GM18909 (cell line): Measurements from ENCODE around the gene ZFYVE9.

Experiments
- ATAC-seq: cut with Tn5 transposase; IDR thresholded peaks from one replicate; pipeline ENCODE4 v1.9.1; 2021; ENCODE audit warnings: mild to moderate bottlenecking; ENCODE audit not compliant: unreplicated experiment, poor library complexity

ZFYVE9 gene

DNA sequence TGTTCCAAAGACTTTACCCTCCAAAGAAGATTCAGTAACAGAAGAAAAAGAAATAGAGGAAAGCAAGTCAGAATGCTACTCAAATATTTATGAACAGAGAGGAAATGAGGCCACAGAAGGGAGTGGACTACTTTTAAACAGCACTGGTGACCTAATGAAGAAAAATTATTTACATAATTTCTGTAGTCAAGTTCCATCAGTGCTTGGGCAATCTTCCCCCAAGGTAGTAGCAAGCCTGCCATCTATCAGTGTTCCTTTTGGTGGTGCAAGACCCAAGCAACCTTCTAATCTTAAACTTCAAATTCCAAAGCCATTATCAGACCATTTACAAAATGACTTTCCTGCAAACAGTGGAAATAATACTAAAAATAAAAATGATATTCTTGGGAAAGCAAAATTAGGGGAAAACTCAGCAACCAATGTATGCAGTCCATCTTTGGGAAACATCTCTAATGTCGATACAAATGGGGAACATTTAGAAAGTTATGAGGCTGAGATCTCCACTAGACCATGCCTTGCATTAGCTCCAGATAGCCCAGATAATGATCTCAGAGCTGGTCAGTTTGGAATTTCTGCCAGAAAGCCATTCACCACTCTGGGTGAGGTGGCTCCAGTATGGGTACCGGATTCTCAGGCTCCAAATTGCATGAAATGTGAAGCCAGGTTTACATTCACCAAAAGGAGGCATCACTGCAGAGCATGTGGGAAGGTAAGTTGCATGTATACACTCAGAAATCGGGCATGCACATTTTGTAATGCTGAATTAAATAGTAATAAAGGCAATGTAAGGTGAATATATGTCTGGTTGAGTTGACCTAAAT is 97.2 kb downstream of the ZFYVE9 start:
- ATAC-seq: no peak

DNA sequence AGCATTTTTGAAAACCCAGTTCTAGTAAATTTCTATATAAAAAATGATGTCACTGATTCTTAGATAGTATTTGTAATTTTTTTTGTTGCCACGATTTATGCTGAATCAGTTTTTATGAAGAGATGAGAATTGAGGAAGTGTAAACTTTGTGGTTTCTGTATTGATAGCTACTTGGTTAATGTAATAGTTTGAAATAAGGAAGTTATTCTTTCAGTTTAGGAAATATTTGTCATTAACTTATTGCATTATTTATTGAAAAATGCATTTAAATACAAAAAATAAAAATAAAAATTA is 97.8 kb downstream of the ZFYVE9 start:
- ATAC-seq: peak; percentile 46

DNA sequence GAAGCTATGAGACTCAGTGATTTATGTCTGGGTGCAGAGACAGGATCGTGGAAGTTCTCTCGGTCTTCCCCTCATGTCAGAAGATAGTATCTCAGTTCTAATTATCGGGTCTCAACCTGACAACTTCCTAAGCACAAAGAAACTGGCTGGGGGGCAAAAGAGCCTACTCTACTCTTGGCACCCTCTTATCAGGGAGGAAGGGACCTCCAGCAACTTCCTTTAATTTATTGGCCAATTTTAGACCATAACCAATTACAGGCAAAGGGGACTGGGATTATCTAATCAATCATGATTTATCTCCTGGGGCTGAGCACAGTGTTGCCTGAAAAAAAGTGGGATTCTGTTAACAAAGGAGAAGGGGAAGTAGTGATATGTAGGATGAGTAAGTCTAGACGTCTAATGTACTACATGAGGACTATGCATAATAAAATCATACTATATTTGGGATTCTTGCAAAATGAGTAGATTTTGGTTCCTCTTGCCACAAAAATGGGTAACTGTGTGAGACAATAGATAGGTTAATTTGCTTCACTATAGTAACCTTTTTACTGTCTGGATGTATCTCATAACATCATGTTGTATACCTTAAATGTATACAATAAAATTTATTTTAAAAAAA is 98.8 kb downstream of the ZFYVE9 start:
- no peak for ATAC-seq

DNA sequence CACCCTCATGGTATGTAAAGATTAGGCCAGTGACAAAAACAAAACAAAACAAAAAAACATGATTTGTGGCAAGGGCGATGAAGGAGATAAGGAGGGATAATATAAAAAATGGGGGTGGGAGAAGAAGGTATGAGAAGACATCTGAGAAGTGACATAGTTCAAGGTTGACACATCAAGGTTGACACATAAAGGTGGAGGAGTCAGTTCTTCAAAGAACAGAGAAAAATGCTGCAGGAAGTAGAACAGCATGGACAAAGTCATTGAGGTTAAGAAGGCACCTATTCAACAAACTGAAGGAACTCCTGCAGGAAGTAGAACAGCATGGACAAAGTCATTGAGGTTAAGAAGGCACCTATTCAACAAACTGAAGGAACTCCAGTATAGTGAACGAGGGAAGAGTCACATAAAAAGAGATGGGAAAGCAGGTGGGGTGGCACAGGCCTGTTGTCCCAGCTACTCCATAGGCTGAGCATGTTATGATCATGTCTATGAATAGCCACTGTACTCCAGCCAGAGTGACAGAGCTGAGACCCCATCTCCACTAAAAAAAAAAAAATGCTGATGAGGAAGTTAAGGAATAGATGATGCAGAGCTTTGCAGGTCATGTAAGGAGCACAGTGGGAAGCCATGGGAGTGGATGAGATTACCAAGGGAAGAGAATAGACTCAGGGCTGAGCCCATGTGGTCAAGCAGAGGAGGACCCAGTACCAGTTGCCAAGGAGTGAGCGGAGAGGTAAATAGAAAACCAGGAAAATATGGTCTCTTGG is 101.5 kb downstream of the ZFYVE9 start:
- no peak for ATAC-seq

DNA sequence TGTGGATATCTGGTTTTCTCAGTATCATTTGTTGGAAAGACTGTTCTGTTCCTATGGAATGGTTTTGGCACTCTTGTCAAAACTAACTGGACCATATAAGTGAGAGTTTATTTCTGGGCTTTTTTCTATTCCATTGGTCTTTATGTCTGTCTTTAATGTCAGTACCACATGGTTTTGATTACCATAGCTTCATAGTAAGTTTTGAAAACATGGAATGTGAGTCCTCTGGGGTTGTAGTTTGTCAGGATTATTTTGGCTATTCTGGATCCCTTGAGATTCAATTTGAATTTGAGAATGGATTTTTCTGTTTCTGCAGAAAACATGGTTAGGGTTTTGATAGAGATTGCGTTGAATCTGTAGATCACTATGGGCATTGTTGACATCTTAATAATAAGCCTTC is 107.9 kb downstream of the ZFYVE9 start:
- ATAC-seq: no peak

DNA sequence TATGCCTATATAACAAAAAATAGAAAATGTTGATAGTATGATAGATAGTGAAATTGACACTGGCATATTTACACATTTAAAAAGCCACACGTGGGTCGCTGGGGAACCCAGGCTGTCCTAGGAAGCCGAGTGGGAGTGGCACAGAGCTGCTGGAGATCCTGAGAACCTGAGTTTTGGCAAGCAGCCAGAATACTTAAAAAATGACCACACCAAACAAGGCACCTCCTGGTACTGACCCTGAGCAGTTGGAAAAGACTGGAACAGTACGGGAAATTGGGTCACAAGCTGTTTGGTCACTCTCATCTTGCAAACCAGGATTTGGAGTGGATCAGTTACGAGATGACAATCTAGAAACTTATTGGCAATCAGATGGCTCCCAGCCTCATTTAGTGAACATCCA is 111.5 kb downstream of the ZFYVE9 start:
- no peak for ATAC-seq

DNA sequence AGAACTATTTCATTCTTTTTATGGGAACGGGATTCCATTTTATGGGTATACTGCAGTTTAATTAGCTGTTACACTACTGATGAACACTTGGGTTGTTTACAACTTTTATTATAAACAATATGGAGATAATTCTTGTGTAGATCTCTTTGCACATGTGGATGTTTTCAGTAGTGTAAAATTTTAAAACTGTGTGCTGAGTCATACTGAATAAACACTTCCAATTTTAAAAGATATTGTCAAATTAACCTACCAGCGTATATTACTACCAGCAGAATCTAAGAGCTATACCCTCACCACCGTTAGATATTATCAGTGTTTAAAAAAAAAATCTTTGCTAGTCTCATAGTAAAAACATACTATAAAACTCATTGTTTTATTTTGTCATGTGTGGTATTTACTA is 118.0 kb downstream of the ZFYVE9 start:
- ATAC-seq: no peak

DNA sequence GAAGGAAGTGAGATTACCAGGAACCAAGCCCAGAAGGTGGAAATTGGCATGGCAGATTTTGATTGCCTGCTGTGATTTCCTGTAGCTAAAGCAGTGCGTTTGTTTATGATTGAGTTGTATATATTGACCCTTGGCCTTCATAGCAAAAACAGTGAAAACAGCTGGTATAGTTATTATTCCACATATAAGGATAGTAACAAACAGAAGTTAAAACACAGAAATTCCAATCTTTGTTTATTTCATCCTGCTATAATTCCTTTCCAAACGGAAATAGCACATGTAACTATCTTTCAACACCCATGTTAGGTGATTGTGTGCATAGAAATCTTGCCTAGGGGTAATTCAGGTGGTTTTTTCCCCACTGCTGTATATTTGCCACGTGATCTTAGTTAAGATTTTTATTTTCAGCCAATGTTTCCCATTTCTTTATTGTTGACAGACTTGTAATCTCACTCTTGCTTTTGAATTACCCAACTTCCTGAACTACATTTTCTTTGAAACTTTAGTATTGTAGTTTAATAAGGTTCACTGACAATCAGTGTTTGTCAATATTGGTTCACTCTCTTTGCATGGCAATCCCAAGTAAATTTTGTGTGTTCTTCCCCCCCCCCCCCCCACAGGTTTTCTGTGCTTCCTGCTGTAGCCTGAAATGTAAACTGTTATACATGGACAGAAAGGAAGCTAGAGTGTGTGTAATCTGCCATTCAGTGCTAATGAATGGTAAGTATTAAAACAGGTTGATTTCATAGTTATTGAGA is 121.4 kb downstream of the ZFYVE9 start:
- ATAC-seq: no peak

DNA sequence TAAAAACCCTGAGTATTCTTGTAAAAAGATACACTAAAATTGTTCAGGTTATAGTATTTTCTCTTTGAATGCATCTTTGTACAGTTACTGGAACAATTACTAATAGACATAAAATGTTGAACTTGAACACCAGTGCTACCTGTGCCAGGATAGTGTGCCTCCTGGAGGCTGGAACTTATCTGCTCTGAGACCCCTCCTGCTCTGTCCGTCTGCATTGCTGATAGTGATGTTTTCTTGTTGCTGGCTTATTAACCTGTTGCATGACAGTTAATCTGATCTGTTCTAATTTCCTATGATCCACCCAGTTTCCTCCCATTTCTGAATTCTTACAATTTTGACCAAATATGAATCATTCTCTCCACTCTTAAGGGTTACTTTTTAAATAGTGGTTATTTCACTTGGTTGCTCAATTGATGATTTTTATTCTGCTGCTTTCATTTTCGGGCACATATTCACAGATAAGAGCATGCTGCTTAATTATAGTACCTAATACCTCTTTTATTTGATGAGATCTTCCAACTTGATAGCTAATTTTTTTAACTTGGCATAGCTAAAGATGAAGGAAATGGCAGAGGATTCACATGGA is 122.7 kb downstream of the ZFYVE9 start:
- ATAC-seq: no peak

DNA sequence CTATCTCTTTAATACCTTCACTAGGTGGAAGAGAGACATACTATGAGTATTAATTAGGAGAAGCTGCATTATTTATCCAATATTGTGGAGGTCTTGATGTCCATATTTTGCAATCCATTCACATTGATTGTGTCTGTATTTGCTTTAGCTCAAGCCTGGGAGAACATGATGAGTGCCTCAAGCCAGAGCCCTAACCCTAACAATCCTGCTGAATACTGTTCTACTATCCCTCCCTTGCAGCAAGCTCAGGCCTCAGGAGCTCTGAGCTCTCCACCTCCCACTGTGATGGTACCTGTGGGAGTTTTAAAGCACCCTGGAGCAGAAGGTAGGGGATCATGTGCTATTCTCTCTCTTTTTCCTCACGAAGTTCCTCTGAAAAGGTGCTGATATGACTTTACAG is 124.6 kb downstream of the ZFYVE9 start:
- ATAC-seq: no peak

DNA sequence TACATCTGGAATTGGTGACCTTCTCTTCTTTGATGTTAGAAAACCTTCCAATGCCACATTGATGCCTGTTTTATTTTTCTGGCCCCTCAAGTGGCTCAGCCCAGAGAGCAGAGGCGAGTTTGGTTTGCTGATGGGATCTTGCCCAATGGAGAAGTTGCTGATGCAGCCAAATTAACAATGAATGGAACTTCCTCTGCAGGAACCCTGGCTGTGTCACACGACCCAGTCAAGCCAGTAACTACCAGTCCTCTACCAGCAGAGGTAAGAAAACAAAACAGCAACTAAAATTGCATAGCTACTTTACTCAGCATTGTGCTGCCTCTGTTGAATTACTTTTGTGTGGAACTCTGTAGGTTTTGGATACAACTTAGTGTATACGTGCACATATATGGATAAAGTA is 126.5 kb downstream of the ZFYVE9 start:
- no peak for ATAC-seq

DNA sequence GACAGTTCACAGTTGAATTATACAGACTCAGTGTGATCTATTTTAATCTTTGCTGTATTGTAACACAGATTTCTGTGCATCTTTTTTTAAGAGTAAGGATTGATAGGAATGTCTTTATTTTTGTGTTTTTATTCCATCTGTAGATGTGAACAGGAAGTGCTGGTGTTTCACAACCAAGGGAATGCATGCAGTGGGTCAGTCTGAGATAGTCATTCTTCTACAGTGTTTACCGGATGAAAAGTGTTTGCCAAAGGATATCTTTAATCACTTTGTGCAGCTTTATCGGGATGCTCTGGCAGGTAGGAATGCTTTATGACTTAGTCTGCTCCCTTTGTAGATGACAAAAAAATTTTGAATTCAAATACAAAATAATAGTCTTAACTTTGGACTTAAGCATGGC is 139.6 kb downstream of the ZFYVE9 start:
- no peak for ATAC-seq

DNA sequence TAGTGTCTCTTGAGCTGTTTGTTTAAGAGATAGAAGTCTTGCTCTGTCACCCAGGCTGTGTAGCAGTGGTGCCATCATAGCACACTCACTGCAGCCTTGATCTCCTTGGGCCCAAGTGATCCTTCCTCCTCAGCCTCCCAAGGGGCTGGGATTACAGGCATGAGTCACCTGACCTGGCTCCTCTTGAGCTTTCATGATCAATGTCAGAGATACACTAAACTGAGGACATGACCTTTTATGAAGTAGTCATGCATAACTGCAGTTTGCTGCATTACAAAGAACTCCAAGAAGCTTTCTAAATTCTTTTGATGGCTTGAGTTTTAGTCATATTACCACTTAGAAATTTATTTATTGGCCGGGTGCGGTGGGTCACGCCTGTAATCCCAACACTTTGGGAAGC is 146.4 kb downstream of the ZFYVE9 start:
- no peak for ATAC-seq

DNA sequence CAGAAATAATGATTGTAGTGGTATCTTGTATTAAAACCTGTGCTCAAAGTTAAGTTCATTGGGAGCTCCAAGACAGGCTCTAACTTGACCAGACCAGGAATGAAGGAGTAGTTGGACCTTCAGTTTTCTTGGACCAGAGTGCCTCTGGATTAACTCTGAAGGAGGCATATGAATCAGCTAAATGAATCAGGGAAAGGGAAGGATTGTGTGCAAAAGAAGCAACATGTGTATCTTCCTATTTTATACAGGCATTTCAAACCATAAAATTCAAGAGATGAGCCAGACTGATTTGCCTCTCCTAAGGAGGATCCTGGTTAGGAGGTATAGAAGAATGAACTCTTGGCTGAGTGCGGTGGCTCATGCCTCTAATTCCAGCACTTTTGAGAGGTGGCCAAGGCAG is 152.7 kb downstream of the ZFYVE9 start:
- ATAC-seq: no peak

DNA sequence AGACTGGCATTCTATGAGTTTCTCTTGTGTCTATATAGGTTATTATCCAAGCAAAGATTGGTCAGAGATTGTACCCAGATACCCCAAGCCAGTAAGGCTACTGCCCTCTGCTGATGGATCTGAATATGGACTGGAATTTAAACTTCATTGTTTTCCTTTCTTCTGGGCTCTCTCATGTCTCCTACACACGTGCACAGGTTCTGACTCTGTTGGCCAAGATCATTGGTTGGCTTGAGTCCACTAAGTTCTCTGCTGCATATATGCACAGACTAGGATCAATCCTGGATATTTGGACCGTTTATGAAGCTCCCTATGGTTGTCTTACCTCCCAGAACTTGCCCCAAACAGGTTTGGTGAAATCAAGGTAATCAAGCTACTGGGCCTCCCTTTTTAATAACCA is 154.5 kb downstream of the ZFYVE9 start:
- ATAC-seq: no peak

DNA sequence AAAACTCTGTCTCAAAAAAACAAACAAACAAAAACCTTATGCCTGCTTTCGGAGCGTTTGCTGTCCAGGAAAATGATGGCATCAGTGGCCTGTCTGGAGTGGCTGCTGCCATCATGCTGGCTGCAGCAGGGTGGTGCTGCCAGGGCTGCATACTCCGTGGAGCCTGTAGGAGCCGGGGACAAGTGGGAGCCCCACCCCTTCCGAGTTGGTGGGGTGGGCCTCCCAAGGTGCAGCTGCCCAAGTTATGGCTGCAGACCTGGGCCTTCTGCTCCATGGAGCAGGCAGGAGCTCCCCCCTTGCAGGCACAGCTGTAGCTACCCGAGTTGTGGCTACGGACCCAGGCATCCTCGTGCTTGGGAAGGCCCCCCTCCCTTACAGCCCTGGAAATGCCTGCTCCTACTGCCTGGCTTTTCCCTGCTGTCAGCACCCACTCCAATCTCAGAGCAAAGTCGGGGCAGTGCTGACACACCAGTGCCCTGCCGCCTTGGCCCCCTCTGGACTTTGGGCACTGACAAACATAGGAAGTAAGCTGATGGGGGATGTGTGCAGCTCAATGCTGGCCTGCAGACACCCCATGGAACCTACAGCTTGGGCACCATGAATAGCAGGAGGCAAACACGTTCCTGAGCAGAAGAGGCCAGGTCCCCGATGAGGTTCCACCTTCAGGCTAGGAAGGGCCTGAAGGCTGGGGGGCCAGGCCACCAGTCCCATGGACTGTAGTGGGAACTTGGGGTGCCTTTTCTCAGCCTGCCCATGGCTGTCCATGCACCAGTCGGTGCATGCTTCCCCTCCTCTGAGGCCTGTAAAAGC is 163.7 kb downstream of the ZFYVE9 start:
- no peak for ATAC-seq

DNA sequence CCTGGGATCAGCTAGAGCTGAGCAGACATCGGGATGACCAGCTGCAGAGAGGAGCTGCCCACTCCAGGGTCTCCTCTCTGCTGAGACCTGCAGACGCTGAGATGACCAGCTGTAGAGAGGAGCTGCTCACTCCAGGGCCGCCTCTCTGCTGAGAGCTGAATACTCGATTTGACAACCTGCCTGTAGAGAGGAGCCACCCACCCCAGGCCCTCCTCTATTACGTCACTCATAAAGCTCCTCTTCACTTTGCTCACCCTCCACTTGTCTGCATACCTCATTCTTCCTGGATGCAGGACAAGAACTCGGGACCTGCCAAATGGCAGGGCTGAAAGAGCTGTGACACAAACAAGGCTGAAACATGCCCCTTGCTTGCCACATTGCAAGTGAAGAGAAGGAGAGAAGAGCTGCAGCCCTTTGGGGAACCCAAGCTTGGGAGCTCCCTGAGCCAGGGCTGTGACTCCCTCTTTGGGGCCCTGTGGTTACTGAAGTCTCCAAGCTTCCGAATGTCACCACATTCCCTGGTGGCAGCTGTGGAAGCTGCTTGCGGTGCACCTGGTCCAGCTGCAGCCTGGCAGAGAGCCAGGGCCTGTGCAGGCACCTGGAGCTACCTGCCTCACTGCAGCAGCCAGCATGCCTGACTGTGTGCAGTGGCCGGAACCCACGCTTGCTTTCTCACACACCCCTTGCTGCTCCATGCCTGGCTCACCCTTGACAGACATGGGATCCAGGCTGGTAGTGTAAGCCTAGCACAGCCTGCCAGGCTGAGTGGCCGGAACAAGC is 164.5 kb downstream of the ZFYVE9 start:
- no peak for ATAC-seq

DNA sequence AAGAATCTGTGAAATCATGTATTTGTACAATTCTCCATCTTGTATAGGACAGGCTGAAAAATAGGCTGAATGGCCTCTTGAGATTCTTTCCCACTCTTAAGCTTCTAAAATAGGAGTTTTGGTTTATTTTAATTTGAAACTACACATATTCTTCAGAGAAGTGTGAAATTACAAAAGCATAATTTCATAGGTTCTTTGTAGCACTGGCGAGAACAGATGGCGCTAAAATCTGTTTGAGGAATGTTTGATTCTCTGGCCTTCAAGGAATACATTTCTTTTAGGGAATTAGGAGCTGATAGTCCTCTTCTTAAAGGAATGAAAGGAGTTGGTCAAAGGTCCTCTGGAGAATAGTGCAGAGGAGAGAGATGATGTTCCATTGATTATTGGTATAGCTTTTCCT is 179.2 kb downstream of the ZFYVE9 start:
- no peak for ATAC-seq

DNA sequence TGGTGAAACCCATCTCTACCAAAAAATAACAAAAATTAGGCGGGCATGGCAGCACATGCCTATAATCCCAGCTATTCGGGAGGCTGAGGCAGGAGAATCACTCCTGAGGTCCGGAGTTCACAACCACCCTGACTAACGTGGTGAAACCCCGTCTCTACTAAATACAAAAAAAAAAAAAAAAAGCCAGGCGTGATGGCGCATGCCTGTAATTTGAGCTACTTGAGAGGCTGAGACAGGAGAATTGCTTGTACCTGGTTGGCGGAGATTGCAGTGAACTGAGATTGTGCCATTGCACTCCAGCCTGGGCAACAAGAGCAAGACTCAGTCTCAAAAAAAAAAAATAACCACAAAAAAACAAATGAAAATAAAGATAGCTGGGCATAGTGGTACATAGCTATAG is 181.8 kb downstream of the ZFYVE9 start:
- ATAC-seq: no peak
